Endothelial cell of umbilical vein (primary cell): ENCODE results near the gene ATPAF1. TPM values are rescaled to one million over a fixed set of nuclear protein-coding genes. Genes with fewer than 3 reads are reported as not detected.

Experiments
- BruUV-seq: library from RNA; stranded (reverse); fragments of 400-500 nt; replicated peaks from 2 replicates; lab custom pipeline; 2021; lab: Mats Ljungman, UMichigan
- CTCF ChIA-PET: fragments of 300-600, 350-600 bp; sonication (Branson Sonifier 250); formaldehyde crosslinking; loops from one replicate; lab custom pipeline; 2021; ENCODE audit warnings: antibody characterized with exemption, inconsistent platforms; lab: Charles Lee
- POLR2A ChIA-PET: fragments of 300-600, 350-600 bp; sonication (Branson Sonifier 250); formaldehyde crosslinking; loops from one replicate; lab custom pipeline; 2021; ENCODE audit warnings: antibody characterized with exemption, inconsistent platforms; lab: Charles Lee
- DNase-seq: peaks from one replicate; pipeline ENCODE4 v3.0.0-alpha.2; 2011; ENCODE audit warnings: low read depth, low spot score
- FAIRE-seq: peaks from 2 replicates; lab custom pipeline; 2011; peaks lifted over from hg19 to GRCh38; lab: Jason Lieb, UNC
- H2AFZ ChIP-seq: 2 replicates; pipeline ENCODE4 v1.6.0; 2012; ENCODE audit warnings: low read depth, low read length, control low read depth, inconsistent platforms
- H3K27ac ChIP-seq: 2 replicates; pipeline ENCODE4 v1.5.1; 2011; ENCODE audit warnings: low read depth, mild to moderate bottlenecking, control low read depth, low read length, moderate library complexity; ENCODE audit not compliant: insufficient read depth
- H3K27me3 ChIP-seq, 2 experiments: 2 replicates each; pipeline versions ENCODE4 v1.6.0 to v1.6.1; 2011; ENCODE audit warnings: low read length in 2 of 2, mixed read lengths in 1 of 2; ENCODE audit not compliant: control insufficient read depth in 2 of 2, insufficient read depth in 2 of 2
- H3K36me3 ChIP-seq, 2 experiments: 2 replicates in 1 of 2; 3 replicates in 1 of 2; pipeline ENCODE4 v1.5.1; 2011; ENCODE audit warnings: low read length in 2 of 2, mild to moderate bottlenecking in 1 of 2, moderate library complexity in 1 of 2; ENCODE audit not compliant: control insufficient read depth in 2 of 2, insufficient read depth in 2 of 2; ENCODE audit errors: extremely low read depth in 1 of 2
- H3K4me1 ChIP-seq: 3 replicates; pipeline ENCODE4 v1.5.1; 2011; ENCODE audit warnings: mild to moderate bottlenecking, low read length; ENCODE audit not compliant: control insufficient read depth, insufficient read depth; ENCODE audit errors: extremely low read depth
- H3K4me2 ChIP-seq: 2 replicates; pipeline ENCODE4 v1.6.1; 2011; ENCODE audit warnings: low read length, control low read depth, mixed read lengths; ENCODE audit not compliant: insufficient read depth
- H3K4me3 ChIP-seq, 3 experiments: fragments of 200-600 bp in 1 of 3; sonication (generic), shearing (Covaris generic) in 1 of 3; replicated peaks in 1 of 3; 2 replicates each; pipeline ENCODE4 v1.5.1; 2011 to 2016; ENCODE audit warnings: control low read depth in 3 of 3, low read length in 3 of 3, mild to moderate bottlenecking in 2 of 3, inconsistent platforms in 1 of 3, low read depth in 1 of 3, moderate library complexity in 1 of 3; ENCODE audit not compliant: insufficient read depth in 1 of 3
- H3K79me2 ChIP-seq: 2 replicates; pipeline ENCODE4 v1.6.0; 2012; ENCODE audit warnings: low read length, inconsistent platforms; ENCODE audit not compliant: control insufficient read depth, insufficient read depth
- H3K9ac ChIP-seq: replicated peaks from 2 replicates; pipeline ENCODE3; 2011; ENCODE audit warnings: low read length, control low read depth; ENCODE audit not compliant: insufficient read depth; ENCODE audit errors: extremely low read depth
- H3K9me1 ChIP-seq: replicated peaks from 3 replicates; pipeline ENCODE4 v1.6.0; 2011; ENCODE audit warnings: mild to moderate bottlenecking, low read length; ENCODE audit not compliant: control insufficient read depth, insufficient read depth; ENCODE audit errors: extremely low read depth
- H3K9me3 ChIP-seq: replicated peaks from 2 replicates; pipeline ENCODE4 v1.5.1; 2012; ENCODE audit warnings: low read length, inconsistent platforms; ENCODE audit not compliant: control insufficient read depth, insufficient read depth
- H4K20me1 ChIP-seq: replicated peaks from 2 replicates; pipeline ENCODE3; 2011; ENCODE audit warnings: mild to moderate bottlenecking, low read length; ENCODE audit not compliant: control insufficient read depth, insufficient read depth; ENCODE audit errors: extremely low read depth
- CTCF ChIP-seq, 2 donors: IDR thresholded peaks; 1 replicate in 1 of 2; 2 replicates in 1 of 2; pipeline ENCODE4 v1.5.1; 2011; ENCODE audit warnings: low read length in 2 of 2, mild to moderate bottlenecking in 2 of 2, moderate library complexity in 2 of 2, control low read depth in 1 of 2, inconsistent platforms in 1 of 2, low read depth in 1 of 2; ENCODE audit not compliant: insufficient read depth in 1 of 2; ENCODE audit errors: extremely low read depth in 1 of 2
- EZH2 ChIP-seq: IDR thresholded peaks from 2 replicates; pipeline ENCODE4 v1.6.1; 2012; ENCODE audit warnings: borderline replicate concordance, low read depth, mild to moderate bottlenecking, moderate library complexity, low read length, inconsistent platforms; ENCODE audit not compliant: severe bottlenecking
- FOS ChIP-seq: IDR thresholded peaks from 2 replicates; pipeline ENCODE4 v1.6.1; 2011; ENCODE audit warnings: mild to moderate bottlenecking, low read length, moderate library complexity, borderline replicate concordance; ENCODE audit not compliant: insufficient read depth
- GATA2 ChIP-seq: IDR thresholded peaks from 2 replicates; pipeline ENCODE4 v1.7.0; 2011; ENCODE audit warnings: low read depth, mild to moderate bottlenecking, moderate library complexity, mixed read lengths, low read length; ENCODE audit not compliant: insufficient read length, insufficient read depth
- JUN ChIP-seq: IDR thresholded peaks from 2 replicates; pipeline ENCODE4 v1.6.1; 2011; ENCODE audit warnings: borderline replicate concordance, low read depth; ENCODE audit not compliant: insufficient read length, insufficient read depth
- MYC ChIP-seq: IDR thresholded peaks from one replicate; pipeline ENCODE4 v1.6.1; 2011; ENCODE audit warnings: mild to moderate bottlenecking, low read depth, low read length
- POLR2AphosphoS5 ChIP-seq: IDR thresholded peaks from 2 replicates; pipeline ENCODE4 v1.6.1; 2012; ENCODE audit warnings: low read depth, mild to moderate bottlenecking, control low read depth, low read length, moderate library complexity; ENCODE audit not compliant: insufficient read depth
- dilution Hi-C: fragments of 300-500 bp; cut with MboI; formaldehyde crosslinking; loops from one replicate; pipeline ENCODE4 v1.15.0; 2019; ENCODE audit warnings: low sequenced_read_pairs; ENCODE audit not compliant: extremely low pct_ligation_motif_present
- intact Hi-C: fragments of 100-400 bp; cut with micrococcal nuclease; formaldehyde crosslinking; loops from one replicate; pipeline ENCODE4 v1.10.0; 2022
- polyA plus RNA-seq, 4 experiments: library from polyadenylated mRNA; depleted of rRNA in 3 of 4; stranded (reverse) in 3 of 4; unstranded in 1 of 4; fragments of >200 nt; gene quantifications; 2 replicates each; pipeline versions ENCODE4 v1.2.1 to v1.2.3, GENCODE V29; 2011 to 2012; ENCODE audit warnings: missing spikeins in 1 of 4
- total RNA-seq: library from RNA; stranded (reverse); gene quantifications from 2 replicates; pipeline ENCODE4 v1.2.3, GENCODE V29; 2021

ATPAF1 gene
- total and polyA plus RNA-seq, 2 donors (not counting 3 experiments of a cell fraction or from before 2014, with no cell fraction given): 28.3 to 29.6 TPM

GRCh38 chr1:46653405-46653958 lies 14.7 kb downstream of the ATPAF1 start:
- POLR2A ChIA-PET: no interaction called here
- intact Hi-C loops: no loop called here
- dilution Hi-C loops: no loop called here

More at GRCh38 chr1:46653405-46653958, 14.7 kb downstream of the ATPAF1 start:
- FAIRE-seq (no peak), DNase-seq (no peak)
- no peaks in the 10 kb centered on the region for H3K9me1 ChIP-seq
- no peak overlapping the region for H3K4me3 ChIP-seq
- H3K79me2 ChIP-seq: no peaks in the 10 kb centered on the region
- no peak for TF ChIP-seq MYC
- TF ChIP-seq GATA2: no peak
- TF ChIP-seq FOS: no peak
- no peak for TF ChIP-seq POLR2AphosphoS5
- no peak for TF ChIP-seq CTCF (IDR thresholded peaks at IDR 0.05; ENCODE audit: extremely low read depth in 1 of 2, insufficient read depth in 1 of 2, low read depth in 1 of 2, low read length in 2 of 2)
- no peak for TF ChIP-seq EZH2
- no peak for TF ChIP-seq JUN
- no peaks in the 10 kb centered on the region for H3K27me3 ChIP-seq
- H4K20me1 ChIP-seq: no peaks in the 10 kb centered on the region
- CTCF ChIA-PET: interaction anchor here (1.1 to 1.3 kb wide), 3 partner anchors 11 to 31 kb away, joined by 3 to 6 read pairs (median 4); no protein-coding TSS in a partner anchor
- H3K9me3 ChIP-seq: no peaks in the 10 kb centered on the region
- BruUV-seq: no TSS peak
- H3K4me1 ChIP-seq: no peaks in the 10 kb centered on the region
- H3K9ac ChIP-seq: no peak overlapping the region
- H3K27ac ChIP-seq: no peak overlapping the region
- no peak overlapping the region for H3K4me2 ChIP-seq
- peaks cover 6 to 8% of the 10 kb centered on the region in 2 experiments for H3K36me3 ChIP-seq
- H2AFZ ChIP-seq: no peak overlapping the region
